HG02678 (cell line): ENCODE measurements around the gene ACTL7B.
"Not testable (repeated sequence)": the region's sequence is repeated elsewhere in the genome, so short reads cannot be mapped to it uniquely, and the experiment has no call there.

ENCODE experiments used
- ATAC-seq: cut with Tn5 transposase; IDR thresholded peaks from one replicate; pipeline ENCODE4 v1.9.1; 2021; ENCODE audit warnings: mild to moderate bottlenecking, moderate library complexity; ENCODE audit not compliant: unreplicated experiment

Gene ACTL7B, protein sequence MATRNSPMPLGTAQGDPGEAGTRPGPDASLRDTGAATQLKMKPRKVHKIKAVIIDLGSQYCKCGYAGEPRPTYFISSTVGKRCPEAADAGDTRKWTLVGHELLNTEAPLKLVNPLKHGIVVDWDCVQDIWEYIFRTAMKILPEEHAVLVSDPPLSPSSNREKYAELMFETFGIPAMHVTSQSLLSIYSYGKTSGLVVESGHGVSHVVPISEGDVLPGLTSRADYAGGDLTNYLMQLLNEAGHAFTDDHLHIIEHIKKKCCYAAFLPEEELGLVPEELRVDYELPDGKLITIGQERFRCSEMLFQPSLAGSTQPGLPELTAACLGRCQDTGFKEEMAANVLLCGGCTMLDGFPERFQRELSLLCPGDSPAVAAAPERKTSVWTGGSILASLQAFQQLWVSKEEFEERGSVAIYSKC

DNA sequence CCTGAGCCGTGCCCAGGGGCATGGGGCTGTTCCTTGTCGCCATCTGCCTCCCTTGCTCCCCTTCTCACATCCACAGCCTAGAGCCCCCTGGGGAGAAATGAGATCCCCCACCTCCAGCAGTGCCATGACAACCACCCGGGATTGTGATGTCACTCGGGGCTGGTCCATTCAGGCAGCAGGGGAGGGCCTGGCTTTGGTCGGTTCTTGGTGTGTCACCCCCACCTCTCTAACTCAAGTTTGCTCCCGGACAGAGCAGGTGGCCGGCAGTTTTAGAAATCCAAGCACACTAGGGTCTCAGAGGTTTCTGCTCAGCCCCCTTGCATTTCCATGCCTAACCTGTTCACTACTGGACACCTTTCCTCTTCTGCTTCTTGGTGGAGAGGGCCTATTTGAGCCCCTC is at the start of gene ACTL7B:
TSS of gene ACTL7B (minus strand) at position 99 of the 400 bp plus-strand sequence. CDS start at position 43, 56 bp downstream.
- no peak for ATAC-seq

DNA sequence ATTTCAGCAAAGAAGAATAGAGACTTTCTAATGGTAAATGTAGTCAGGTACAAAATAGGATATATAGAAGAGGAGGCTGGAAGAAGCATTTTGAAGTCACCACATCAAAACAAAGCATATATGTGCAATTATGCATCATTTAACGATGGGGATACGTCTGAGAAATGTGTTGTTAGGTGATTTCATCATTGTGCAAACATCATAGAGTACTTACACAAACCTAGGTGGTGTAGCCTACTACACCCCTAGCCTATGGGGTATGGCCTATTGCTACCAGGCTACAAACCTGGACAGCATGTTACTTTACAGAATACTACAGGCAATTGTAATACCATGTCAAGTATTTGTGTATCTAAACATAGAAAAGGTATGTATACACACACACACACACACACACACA is 49.7 kb upstream of the ACTL7B start:
- ATAC-seq: no peak

DNA sequence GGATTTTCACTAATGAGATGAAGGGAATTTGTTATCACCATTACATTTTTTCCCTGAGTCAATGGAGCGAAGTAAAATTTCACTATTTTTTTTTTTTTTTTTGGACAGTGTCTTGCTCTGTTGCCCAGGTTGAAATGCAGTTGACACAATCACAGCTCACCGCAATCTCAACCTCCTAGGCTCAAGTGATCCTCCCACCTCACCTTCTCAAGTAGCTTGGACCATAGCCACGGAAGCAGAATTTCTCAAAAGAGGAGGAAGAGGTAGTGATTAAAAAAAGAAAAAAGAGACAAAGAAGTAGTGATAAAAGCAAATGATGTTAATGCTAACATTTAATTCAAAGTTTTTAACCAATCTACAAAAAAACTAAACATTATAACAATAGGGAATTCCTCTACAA is 48.4 kb upstream of the ACTL7B start:
- ATAC-seq: no peak

DNA sequence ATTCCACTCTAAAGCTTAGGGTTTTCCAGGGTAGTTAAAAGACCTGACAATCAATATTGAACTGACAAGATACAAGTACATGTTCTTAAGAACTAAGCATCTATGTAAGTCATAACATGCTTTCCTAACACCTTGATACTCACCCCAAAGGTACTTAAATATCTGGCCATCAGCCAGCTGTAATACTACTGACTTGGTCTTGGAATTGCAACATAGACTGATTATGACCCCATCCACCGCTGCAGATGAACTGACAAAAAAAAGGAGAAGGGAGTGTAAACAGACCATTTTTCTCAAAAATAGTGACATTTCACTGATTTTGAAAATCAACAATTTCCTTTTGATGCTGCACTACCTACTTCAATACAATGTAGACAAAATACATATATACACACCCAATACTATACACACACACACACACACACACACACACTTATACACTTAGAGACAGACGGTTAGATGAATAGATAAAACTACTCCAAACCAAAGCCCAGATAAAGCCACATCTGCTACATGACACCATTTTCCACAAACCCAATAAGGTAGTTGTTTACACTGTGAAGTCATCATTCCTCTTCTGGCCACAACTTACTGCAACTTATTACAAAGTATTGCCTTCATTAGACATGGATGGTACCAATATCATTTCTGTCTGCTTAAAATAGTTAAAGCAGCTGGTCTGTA is 47.8 kb upstream of the ACTL7B start:
- no peak for ATAC-seq

DNA sequence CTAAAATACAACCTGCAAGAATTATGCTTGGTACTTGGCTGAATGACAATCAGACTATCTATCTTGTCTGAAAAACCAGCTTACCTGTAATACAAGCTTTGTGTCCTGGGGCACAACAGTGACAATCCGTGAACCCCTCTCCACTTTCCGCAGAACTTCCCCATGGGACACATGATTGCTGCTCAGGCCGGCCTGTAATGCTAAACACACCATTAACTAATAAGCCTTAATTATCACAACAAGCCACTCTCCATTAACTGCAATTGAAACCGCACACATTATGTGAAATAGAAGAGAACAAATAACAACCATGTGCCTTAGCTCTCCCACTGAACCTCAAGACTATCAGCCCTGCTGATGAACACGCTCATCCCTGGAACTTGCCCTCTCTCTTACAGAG is 44.4 kb upstream of the ACTL7B start:
- ATAC-seq: no peak

DNA sequence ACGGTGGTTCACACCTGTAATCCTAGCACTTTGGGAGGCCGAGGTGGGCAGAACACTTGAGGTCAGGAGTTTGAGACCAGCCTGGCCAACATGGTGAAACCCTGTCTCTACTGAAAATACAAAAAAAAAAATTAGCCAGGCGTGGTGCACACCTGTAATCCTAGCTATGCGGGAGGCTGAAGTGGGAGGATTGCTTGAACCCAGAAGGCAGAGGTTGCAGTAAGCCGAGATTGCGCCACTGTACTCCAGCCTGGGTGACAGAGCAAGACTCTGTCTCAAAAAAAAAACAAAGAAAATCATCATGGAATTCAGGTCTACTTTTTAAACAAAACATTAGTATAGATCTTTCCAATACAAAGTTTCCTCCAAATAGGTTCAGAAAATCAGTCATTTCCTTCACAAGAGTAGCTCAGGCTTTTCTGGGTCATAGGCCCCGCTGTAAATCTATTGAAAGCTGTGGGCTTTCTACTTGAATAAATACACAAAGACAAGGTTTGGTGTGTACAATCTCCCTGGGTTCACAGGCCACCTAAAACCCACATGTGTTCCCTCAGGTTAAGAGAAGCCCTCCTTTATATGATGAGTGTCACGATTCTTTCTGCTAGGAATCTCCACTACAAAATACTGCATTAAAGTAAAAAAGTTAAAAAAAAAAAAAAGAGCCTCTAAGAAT is 43.4 kb upstream of the ACTL7B start:
- not testable (repeated sequence) for ATAC-seq

DNA sequence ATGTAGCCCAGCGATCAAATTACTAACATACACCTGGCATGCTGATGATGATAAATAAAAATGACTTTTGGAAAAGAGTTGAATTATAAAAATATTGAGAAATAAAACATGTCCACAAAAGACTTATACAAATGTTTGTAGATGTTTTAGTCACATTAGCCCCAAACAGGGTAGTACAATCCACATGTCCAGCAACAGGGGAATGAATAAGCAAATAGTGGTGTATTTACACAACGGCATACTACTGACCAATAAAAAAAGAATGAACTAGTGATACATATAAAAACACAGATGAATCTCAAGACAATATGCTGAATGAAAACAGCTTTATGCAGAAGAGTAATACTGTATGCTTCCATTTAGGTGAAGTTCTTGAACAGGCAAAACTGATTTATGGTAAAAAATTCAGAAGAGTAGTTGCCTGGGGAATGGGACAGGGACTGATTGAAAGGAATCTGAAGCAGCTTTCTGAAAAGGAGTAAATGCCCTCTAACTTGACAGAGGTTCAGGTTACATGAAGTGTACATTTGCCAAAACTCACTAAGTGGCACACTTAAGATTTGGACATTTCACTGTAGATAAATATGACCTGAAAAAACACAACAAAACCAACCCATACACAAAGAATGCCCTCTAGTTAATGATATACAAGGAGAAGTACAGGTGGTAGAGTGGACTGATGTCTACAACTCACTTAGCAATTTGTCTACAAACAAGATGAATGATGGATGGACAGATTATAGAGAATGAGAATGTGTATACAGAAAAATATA is 41.7 kb upstream of the ACTL7B start:
- no peak for ATAC-seq

DNA sequence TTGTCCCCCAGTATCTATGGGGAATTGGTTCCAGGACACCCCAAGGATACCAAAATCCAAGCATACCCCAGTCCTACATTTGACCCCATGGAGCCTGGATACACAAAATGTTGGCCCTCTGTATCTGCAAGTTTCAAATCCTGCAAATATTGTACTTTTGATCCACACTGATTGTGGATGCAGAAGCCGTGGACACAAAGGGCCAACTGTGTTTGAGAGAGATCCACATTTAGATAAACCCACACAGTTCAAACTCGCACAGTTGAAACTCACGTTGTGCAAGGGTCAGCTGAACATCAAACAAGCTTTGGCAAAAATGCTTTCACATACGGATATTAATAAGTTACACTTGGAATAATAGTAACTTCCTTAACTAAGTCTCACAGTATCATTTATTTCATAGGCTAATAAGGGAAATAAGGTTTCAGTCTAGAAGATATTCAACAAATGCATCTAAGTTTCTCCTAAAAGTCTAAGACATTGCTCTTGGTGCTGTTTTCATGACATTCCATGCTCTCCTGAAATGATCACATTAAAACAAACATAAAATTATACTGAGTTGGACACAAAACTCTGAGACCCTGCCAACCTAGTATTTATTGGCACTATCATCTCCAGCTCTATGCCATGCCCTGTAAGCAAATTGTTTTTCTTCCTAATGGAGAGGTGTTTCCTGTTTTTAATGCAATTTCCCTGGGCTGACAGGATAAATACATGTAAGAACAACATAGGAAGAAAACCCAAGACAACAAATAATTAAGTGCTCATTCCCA is 38.6 kb upstream of the ACTL7B start:
- ATAC-seq: no peak

DNA sequence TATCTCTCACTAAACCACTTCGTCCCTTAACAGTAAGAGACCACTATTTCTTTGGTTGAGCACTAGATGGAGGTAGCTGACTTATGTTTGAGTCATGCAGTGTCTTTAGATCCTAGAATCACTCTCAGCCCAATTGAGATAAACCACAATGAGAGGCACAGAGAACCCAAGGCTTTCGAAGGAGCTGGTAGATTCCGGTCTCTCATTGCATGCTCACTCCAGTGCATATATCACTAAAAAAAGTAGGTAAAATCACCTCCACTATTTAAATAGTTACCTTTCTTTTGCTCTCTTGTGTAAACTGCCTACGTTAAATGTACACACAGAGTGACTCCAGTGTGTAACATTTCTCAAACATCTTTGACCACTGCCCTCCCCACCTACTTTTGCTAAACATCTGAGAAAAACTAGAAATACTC is 33.9 kb upstream of the ACTL7B start:
- ATAC-seq: no peak

DNA sequence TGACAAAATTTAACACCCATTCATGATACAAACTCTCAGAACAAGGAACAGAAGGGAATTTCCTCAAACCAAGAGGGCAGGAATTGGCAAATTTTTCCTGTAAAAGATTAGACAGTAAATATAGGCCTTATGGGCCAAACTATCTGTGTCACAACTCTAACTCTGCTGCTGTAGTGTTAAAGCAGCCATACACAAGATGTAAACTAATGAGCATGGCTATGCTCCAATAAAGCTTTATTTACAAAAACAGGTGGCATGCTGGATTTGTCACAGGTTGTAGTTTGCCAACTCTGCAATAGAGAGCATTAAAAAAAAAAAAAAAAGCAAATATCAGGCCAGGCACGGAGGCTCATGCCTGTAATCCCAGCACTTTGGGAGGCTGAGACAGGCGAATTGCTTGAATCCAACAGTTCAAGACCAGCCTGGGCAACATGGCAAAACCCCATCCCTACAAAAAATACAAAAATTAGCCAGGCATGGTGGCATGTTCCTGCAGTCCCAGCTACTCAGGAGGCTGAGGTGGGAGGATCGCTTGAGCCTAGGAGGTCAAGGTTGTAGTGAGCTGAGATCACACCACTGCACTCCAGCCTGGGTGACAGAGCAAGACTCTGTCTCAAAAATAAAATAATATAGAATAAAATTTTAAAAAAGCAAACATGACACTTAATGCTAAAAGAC is 30.9 kb upstream of the ACTL7B start:
- not testable (repeated sequence) for ATAC-seq

DNA sequence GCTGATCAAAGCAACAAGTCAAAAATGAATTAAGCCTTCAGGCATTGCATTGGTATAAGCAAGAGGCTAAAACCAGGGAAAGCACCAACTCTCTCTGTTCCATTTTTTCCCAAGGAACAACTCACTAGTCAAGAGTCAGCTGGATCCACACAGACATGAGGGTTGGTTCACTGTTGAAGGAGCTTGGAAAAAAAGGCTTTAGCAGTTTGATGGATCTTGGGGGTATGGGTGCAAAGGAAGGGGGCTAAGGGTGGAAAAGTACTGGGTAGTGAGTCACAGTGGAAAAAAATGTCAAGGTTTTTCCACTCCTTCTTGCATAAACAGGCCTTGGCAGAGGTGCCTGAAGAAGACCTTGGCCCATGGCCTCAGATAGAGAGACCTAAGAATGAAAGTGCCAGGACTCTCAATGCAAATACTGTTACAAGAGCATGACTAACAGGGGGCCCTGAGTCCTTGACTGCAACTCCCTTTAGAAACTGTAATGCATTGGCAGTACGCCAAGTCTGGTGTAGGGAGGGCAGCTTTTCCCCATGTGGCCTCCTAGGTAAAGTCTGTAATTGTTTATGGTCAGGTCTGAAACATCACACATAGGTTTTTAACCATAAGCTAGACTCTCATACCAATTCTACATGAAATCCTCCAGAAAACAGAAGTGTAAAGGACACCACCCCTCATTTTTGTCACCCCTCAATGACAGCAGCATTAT is 30.0 kb upstream of the ACTL7B start:
- ATAC-seq: peak; percentile 99

DNA sequence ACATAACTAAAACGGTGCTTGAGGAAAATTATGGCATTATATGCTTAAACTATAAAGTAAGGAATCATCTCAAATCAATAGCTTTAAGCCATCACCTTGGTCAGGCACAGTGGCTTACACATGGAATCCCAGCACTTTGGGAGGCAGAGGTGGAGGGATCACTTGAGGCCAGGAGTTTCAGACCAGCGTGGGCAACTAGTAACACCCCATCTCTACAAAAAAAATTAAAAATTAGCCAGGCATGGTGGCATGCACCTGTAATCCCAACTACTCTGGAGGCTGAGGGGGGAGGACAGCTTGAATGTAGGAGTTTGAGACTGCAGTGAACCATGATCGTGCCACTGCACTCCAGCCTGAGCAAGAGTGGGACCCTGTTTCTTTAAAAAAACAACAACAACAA is 28.9 kb upstream of the ACTL7B start:
- ATAC-seq: no peak

DNA sequence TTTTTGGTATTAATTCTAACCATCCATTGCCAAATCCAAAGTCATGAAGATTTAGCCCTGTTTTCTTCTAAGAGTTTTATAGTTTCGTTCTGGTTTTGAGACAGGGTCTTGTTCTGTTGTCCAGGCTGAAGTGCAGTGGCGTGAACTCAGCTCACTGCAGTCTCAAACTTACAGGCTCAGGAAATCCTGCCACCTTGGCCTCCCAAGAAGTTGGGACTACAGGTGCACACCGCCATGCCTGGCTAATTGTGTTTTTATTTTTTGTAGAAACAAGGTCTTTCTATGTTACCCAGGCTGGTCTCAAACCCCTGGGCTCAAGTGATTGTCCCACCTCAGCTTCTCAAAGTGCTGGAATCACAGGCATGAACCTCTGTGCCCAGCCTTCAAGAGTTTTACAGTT is 27.3 kb upstream of the ACTL7B start:
- no peak for ATAC-seq

DNA sequence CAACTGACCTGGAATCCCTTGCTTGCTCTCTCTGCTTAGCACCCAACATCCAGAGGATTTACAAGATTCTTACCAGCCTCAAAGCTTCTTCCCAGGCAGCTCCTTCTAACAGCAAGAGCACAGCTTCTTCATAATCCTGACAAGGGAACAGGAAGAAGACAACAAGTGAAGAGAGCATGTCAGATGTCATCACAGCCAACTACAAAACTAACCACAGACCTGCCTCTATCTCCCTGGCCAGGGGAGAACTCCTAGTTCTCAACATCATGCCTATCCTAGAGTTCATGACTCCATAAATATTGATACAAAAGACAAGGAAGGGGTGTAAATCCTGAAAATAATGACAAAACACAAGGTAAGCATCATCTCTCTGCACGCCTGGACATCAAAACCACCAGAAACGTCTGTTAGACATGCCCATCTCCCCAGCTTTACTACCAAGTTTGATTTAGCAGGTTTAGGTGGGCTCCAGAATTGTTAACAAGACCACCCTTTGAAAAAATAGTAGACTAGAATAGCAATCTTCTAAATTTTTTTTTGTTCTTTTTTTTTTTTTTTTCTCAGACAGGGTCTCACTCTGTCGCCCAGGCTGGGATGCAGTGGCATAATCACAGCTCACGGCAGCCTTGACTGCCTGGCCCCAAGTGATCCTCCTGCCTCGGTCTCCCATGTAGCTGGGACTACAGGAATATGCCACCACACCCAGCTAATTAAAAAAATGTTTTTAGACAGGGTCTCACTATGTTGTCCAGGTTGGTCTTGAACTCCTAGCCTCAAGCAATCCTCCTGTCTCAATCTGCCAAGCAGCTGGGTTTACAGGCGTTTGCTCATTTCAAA is 26.5 kb upstream of the ACTL7B start:
- ATAC-seq: no peak

DNA sequence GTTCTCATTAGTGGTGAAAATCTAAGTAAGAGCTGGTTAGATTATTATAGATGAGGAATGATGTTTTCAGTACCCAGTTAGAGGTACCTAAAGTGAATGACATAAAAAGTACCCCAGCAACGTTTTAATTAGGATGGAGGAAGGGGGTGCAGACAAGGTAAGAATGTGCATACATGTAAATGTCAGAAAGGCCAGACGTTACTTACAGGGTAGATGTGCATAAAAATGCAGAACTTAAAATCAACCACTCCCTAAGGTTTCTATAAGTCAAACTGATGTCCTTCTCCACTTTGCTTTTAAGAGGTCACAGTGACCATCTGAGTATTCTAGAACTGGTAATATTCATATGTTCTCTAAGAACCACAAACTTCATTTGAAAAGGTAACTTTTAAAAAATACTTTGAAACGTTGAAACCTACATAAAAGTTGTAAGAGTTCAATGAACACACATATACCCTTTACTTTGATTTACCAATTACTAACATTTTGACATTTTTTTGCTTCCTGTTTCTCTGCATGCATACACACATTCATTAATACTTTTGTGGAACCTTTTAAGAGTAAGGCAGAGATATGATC is 25.0 kb upstream of the ACTL7B start:
- ATAC-seq: no peak

DNA sequence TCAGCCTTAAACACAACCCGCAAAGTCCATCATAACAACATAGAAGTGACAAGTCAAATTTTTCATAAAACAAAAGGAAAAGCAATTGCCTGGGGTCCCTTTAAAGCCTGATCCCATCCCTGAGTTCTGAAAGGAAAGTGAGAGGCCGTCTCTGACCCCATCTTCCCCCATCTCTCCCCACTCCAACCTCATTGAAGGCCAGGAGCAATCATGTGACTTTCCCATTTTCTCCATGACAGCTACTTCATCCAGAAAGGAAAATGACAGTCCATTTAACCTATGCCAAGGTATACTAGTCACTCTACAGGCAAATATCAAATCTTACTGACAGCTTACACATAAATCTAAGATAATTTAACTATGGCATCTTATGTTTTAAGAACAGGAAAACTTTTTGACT is 21.7 kb upstream of the ACTL7B start:
- ATAC-seq: no peak

DNA sequence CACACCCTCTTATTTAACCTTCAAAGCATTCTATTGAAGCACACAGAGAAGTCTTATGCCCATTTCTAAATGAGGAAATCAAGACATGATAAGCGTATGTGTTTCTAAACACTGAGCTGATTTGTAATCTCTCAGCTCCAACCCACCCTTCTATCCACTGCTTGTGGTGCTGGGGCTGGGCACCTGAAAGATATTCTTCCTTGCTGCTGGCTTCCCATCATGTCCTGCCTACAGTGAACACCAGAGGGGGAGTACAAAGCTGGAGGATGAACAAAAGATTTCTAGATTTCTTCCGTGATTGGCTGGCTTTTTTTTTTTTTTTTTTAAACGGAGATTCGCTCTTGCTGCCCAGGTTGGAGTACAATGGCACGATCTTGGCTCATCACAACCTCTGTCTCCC is 20.6 kb upstream of the ACTL7B start:
- ATAC-seq: no peak
